ENCODE data around the gene TANGO2.

The TANGO2 gene

DNA sequence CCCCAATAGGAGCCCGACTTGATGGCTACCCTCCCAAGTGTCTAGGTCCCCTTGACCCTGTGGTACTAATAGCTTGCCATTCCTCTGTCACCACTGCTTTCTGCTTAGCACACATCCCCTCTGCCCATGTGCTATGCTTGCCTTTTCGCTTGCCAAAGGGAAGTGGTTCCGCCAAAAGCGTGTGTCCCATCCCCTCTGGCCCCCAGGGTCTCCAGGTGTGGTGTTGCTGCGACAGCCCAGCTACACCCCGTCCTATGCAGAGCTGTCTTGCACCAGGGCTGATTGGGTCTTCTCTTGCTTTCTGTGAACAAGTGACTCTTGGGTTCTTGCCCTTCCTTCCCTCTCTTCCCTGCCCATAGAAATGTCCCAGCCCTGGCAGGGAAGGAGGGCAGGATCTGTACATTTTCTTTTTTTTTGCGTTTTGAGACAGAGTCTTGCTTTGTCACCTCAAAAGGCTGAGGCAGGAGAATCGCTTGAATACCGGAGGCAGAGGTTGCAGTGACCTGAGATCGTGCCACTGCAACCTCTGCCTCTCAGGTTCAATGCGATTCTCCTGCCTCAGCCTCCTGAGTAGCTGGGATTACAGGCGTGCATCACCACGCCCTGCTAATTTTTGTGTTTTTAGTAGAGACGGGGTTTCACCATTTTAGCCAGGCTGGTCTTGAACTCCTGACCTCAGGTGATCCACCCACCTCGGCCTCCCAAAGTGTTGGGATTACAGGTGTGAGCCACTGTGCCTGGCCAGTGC, 3.9 kb downstream of the TANGO2 start:
- H3K36me3 ChIP-seq (ENCODE audit: control insufficient read depth in 1 of 2, insufficient read depth in 2 of 2, low read length in 2 of 2) = peaks cover 0 to 5% of the 10 kb centered on the region in 2 experiments

DNA sequence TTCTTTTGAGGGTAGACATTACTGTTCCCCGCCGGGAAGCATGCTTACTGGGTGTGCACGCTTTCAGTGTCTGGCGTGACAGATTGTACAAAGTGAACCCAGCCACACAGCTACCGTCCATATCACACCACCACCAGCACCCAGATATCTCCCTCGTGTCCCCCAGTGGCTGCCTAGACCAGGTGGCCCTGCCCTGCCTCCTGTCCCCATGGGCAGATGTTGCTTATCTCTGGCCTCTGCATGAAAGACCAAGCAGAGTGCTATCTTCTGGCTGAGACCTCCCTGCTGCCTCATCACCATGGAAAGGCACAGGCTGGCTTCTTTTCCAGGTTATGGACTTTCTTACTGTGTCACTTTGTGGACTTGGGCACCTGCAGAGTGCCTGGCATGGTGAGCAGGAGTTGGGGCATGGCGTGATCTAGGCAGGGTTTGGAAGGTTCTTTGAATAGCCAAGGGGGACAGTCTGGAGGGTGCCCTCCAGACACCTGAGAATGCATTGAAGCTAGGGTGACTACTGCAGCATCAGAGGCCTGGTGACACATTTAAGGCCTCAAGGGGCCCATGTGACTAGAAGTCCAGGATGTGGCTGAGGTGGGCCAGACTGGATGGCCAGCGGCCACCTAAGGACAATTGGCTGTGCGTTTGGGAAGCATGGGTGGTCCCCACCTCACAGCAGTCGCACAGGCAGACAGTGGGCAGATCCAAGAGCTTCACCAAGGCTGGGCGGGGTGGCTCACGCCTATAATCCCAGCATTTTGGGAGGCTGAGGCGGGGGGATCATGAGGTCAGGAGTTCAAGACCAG, 4.7 kb downstream of the TANGO2 start:
- Histone ChIP-seq H4K8ac (ENCODE audit: low read depth, low read length) (no peak overlapping the region), H3K36me3 (ENCODE audit: control insufficient read depth in 1 of 2, insufficient read depth in 2 of 2, low read length in 2 of 2) (peaks cover 0 to 5% of the 10 kb centered on the region in 2 experiments), H2AK5ac (ENCODE audit: low read length) (no peak overlapping the region), H2AFZ (ENCODE audit: insufficient read depth, low read length, poor library complexity) (no peak overlapping the region), H3K18ac (ENCODE audit: low read length) (no peak overlapping the region), H2BK120ac (ENCODE audit: insufficient read depth, low read length, poor library complexity) (no peak overlapping the region), H4K91ac (ENCODE audit: low read depth, low read length) (no peak overlapping the region), H3K27me3 (ENCODE audit: insufficient read depth, low read length) (no peaks in the 10 kb centered on the region), H3K4ac (ENCODE audit: low read depth, low read length) (no peak overlapping the region), H4K12ac (ENCODE audit: low read depth, low read length) (no peak overlapping the region), H3K4me2 (ENCODE audit: low read length) (no peak overlapping the region), H3K27ac (ENCODE audit: low read depth, low read length) (no peak overlapping the region), H2BK5ac (ENCODE audit: low read depth, low read length, poor library complexity) (no peak overlapping the region), H3K4me3 (ENCODE audit: low read depth, low read length) (no peak overlapping the region), H3K9me3 (ENCODE audit: insufficient read depth, low read depth, low read length) (peaks cover 4% of the 10 kb centered on the region), H2BK12ac (ENCODE audit: low read length) (no peak overlapping the region), H3K4me1 (ENCODE audit: control insufficient read depth in 1 of 2, insufficient read depth in 2 of 2, low read length in 2 of 2) (peaks cover 8 to 11% of the 10 kb centered on the region in 2 experiments), H3K14ac (ENCODE audit: low read length) (no peak overlapping the region), H3K79me2 (ENCODE audit: control insufficient read depth, insufficient read depth, low read length, poor library complexity) (peaks cover 5% of the 10 kb centered on the region), H3K79me1 (ENCODE audit: low read length) (peaks cover 5% of the 10 kb centered on the region), H3K9ac (ENCODE audit: low read length) (no peak overlapping the region), H3K23ac (ENCODE audit: low read length) (no peak overlapping the region)
- no CpG with 5 or more reads among the region's 13 CpGs for WGBS (ENCODE audit: extremely low coverage, insufficient coverage, insufficient read length)
- DNase-seq = no peak

More for the DNA sequence above, 3.9 kb downstream of the TANGO2 start:
- H3K18ac ChIP-seq (ENCODE audit: low read length) = no peak overlapping the region
- H3K79me1 ChIP-seq (ENCODE audit: low read length) = peaks cover 9% of the 10 kb centered on the region
- no peak overlapping the region for H2AK5ac ChIP-seq (ENCODE audit: low read length)
- H3K4me1 ChIP-seq (ENCODE audit: control insufficient read depth in 1 of 2, insufficient read depth in 2 of 2, low read length in 2 of 2) = peaks cover 12 to 15% of the 10 kb centered on the region in 2 experiments
- no peak overlapping the region for H3K4me3 ChIP-seq (ENCODE audit: low read depth, low read length)
- peaks cover 6% of the 10 kb centered on the region for H3K79me2 ChIP-seq (ENCODE audit: control insufficient read depth, insufficient read depth, low read length, poor library complexity)
- peaks cover 4% of the 10 kb centered on the region for H3K9me3 ChIP-seq (ENCODE audit: insufficient read depth, low read depth, low read length)
- H4K8ac ChIP-seq (ENCODE audit: low read depth, low read length) = no peak overlapping the region
- no peak overlapping the region for H2BK120ac ChIP-seq (ENCODE audit: insufficient read depth, low read length, poor library complexity)
- H3K27ac ChIP-seq (ENCODE audit: low read depth, low read length) = no peak overlapping the region
- no peak overlapping the region for H2AFZ ChIP-seq (ENCODE audit: insufficient read depth, low read length, poor library complexity)
- H4K91ac ChIP-seq (ENCODE audit: low read depth, low read length) = no peak overlapping the region
- no peak overlapping the region for H4K12ac ChIP-seq (ENCODE audit: low read depth, low read length)
- no peak overlapping the region for H3K9ac ChIP-seq (ENCODE audit: low read length)
- no peak overlapping the region for H3K4ac ChIP-seq (ENCODE audit: low read depth, low read length)
- WGBS (ENCODE audit: extremely low coverage, insufficient coverage, insufficient read length) = no CpG with 5 or more reads among the region's 15 CpGs
- no peak overlapping the region for H3K4me2 ChIP-seq (ENCODE audit: low read length)
- no peak overlapping the region for H2BK5ac ChIP-seq (ENCODE audit: low read depth, low read length, poor library complexity)
- DNase-seq = no peak
- H2BK12ac ChIP-seq (ENCODE audit: low read length) = no peak overlapping the region
- no peak overlapping the region for H3K14ac ChIP-seq (ENCODE audit: low read length)
- H3K27me3 ChIP-seq (ENCODE audit: insufficient read depth, low read length) = no peaks in the 10 kb centered on the region
- H3K23ac ChIP-seq (ENCODE audit: low read length) = no peak overlapping the region

DNA sequence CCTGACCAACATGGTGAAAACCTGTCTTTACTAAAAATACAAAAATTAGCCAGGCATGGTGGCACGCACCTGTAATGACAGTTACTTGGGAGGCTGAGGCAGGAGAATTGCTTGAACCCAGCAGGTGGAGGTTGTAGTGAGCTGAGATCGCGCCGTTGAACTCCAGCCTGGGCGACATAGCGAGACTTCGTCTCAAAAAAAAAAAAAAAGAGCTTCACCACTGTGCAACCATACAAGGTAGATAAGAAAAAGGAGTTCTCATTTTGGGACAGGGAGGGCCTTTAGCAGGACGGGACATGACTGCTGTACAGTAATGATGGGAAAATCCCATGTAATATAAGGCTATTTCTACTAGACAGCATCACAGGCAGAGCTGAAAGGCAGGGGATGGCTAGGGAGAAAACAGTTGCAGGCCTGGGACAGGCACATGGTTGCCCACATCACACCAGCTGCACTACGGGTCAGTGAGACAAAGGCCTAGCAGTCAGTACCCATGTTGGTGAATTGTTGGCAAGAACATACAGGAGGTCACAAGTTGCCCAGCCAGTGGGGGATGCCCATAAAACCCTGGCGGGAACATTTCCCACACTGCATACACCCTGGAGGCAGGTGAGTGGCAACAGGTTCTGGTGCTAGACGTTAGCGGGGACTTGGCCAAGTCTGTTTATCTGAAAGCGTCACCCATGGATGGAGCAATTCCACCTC, 5.4 kb downstream of the TANGO2 start:
- Histone ChIP-seq H2BK12ac (ENCODE audit: low read length) (no peak overlapping the region), H2AFZ (ENCODE audit: insufficient read depth, low read length, poor library complexity) (no peak overlapping the region), H3K4me3 (ENCODE audit: low read depth, low read length) (no peak overlapping the region), H4K12ac (ENCODE audit: low read depth, low read length) (no peak overlapping the region), H3K27ac (ENCODE audit: low read depth, low read length) (no peak overlapping the region), H3K79me1 (ENCODE audit: low read length) (peaks cover under 1% of the 10 kb centered on the region), H2BK5ac (ENCODE audit: low read depth, low read length, poor library complexity) (no peak overlapping the region), H4K8ac (ENCODE audit: low read depth, low read length) (no peak overlapping the region), H3K18ac (ENCODE audit: low read length) (no peak overlapping the region), H3K36me3 (ENCODE audit: control insufficient read depth in 1 of 2, insufficient read depth in 2 of 2, low read length in 2 of 2) (peaks cover 0 to 5% of the 10 kb centered on the region in 2 experiments), H2BK120ac (ENCODE audit: insufficient read depth, low read length, poor library complexity) (no peak overlapping the region), H3K14ac (ENCODE audit: low read length) (no peak overlapping the region), H3K79me2 (ENCODE audit: control insufficient read depth, insufficient read depth, low read length, poor library complexity) (peaks cover under 1% of the 10 kb centered on the region), H3K9ac (ENCODE audit: low read length) (no peak overlapping the region), H3K9me3 (ENCODE audit: insufficient read depth, low read depth, low read length) (peaks cover 4% of the 10 kb centered on the region), H4K91ac (ENCODE audit: low read depth, low read length) (no peak overlapping the region), H3K4me2 (ENCODE audit: low read length) (no peak overlapping the region), H3K4ac (ENCODE audit: low read depth, low read length) (no peak overlapping the region), H3K4me1 (ENCODE audit: control insufficient read depth in 1 of 2, insufficient read depth in 2 of 2, low read length in 2 of 2) (peaks cover 7 to 8% of the 10 kb centered on the region in 2 experiments), H2AK5ac (ENCODE audit: low read length) (no peak overlapping the region), H3K23ac (ENCODE audit: low read length) (no peak overlapping the region), H3K27me3 (ENCODE audit: insufficient read depth, low read length) (no peaks in the 10 kb centered on the region)
- WGBS (ENCODE audit: extremely low coverage, insufficient coverage, insufficient read length) = no CpG with 5 or more reads among the region's 13 CpGs
- peak; percentile 34 to 54 for DNase-seq

DNA sequence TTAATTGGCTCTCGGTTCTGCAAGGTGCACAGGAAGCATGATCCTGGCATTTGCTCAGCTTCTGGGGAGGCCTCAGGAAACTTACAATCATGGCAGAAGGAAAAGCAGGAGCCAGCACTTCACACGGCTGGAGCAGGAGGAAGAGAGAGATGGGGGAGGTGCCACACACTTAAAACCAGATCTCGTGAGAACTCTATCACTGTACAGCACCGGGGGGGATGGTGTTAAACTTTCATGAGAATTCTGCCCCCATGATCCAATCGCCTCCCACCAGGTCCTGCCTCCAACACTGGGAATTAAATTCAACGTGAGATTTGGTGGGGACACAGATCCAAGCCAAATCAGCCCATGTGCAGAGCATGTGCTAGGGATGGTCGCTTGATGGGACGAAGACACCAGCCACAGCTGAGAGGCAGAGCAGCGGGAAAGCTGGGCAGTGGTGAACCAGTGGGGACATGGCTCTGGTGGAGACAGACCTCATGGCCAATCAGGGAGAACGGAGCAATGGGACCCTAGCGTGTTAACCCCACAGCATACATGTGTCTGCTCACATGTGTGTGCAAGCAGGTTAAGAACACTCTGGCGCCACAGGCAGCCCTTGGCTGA, 6.2 kb downstream of the TANGO2 start:
- no peak overlapping the region for H4K12ac ChIP-seq (ENCODE audit: low read depth, low read length)

More for the DNA sequence above, 6.2 kb downstream of the TANGO2 start:
- Histone ChIP-seq H3K18ac (ENCODE audit: low read length) (no peak overlapping the region), H3K14ac (ENCODE audit: low read length) (no peak overlapping the region), H4K91ac (ENCODE audit: low read depth, low read length) (no peak overlapping the region), H3K36me3 (ENCODE audit: control insufficient read depth in 1 of 2, insufficient read depth in 2 of 2, low read length in 2 of 2) (peaks cover 4 to 9% of the 10 kb centered on the region in 2 experiments), H2AFZ (ENCODE audit: insufficient read depth, low read length, poor library complexity) (no peak overlapping the region), H3K23ac (ENCODE audit: low read length) (no peak overlapping the region), H3K9ac (ENCODE audit: low read length) (no peak overlapping the region), H3K4me3 (ENCODE audit: low read depth, low read length) (no peak overlapping the region), H2BK12ac (ENCODE audit: low read length) (no peak overlapping the region), H3K4me2 (ENCODE audit: low read length) (no peak overlapping the region), H3K27me3 (ENCODE audit: insufficient read depth, low read length) (no peaks in the 10 kb centered on the region), H4K8ac (ENCODE audit: low read depth, low read length) (no peak overlapping the region), H3K9me3 (ENCODE audit: insufficient read depth, low read depth, low read length) (peaks cover 4% of the 10 kb centered on the region), H2BK5ac (ENCODE audit: low read depth, low read length, poor library complexity) (no peak overlapping the region), H3K4ac (ENCODE audit: low read depth, low read length) (no peak overlapping the region), H3K79me1 (ENCODE audit: low read length) (no peaks in the 10 kb centered on the region), H3K79me2 (ENCODE audit: control insufficient read depth, insufficient read depth, low read length, poor library complexity) (no peaks in the 10 kb centered on the region), H2AK5ac (ENCODE audit: low read length) (no peak overlapping the region), H2BK120ac (ENCODE audit: insufficient read depth, low read length, poor library complexity) (no peak overlapping the region), H3K4me1 (ENCODE audit: control insufficient read depth in 1 of 2, insufficient read depth in 2 of 2, low read length in 2 of 2) (peaks cover 0 to under 1% of the 10 kb centered on the region in 2 experiments), H3K27ac (ENCODE audit: low read depth, low read length) (no peak overlapping the region)
- WGBS (ENCODE audit: extremely low coverage, insufficient coverage, insufficient read length) = no CpG with 5 or more reads among the region's 12 CpGs
- no peak for DNase-seq
